ENCODE results near the gene TNS3. TPM values are rescaled to one million over a fixed set of nuclear protein-coding genes. Genes with fewer than 3 reads are reported as not detected.

TNS3 gene
- total and polyA plus RNA-seq, 9 of the 15 experiments (the other 6 are each of a cell fraction or from before 2014, with no cell fraction given) = 0.20 TPM; not detected in 8

- Histone ChIP-seq H4K20me1 (replicated peaks; ENCODE audit: control insufficient read depth, insufficient read depth, low read length) (0 out of 2 replicates have a peak, but pooled peaks cover 3% of the 10 kb centered on the region), H3K79me2 (ENCODE audit: control insufficient read depth, insufficient read depth, low read length) (no peaks in the 10 kb centered on the region), H3K4me3 (no peak overlapping the region), H3K4me2 (ENCODE audit: insufficient read depth, low read length) (no peak overlapping the region), H2AFZ (ENCODE audit: low read depth, low read length) (no peak overlapping the region), H3K9me1 (ENCODE audit: control insufficient read depth, insufficient read depth, low read length) (no peaks in the 10 kb centered on the region), H3K9me3 (replicated peaks; ENCODE audit: control insufficient read depth, insufficient read depth, low read depth, low read length) (no peaks in the 10 kb centered on the region), H3K9ac (ENCODE audit: insufficient read depth in 1 of 2, low read depth in 2 of 2, low read length in 2 of 2) (no peak overlapping the region), H3K27ac (ENCODE audit: extremely low read depth, low read depth, low read length) (no peak overlapping the region), H3K4me1 (replicated peaks in 1 of 2; ENCODE audit: control insufficient read depth in 2 of 2, insufficient read depth in 2 of 2, low read length in 2 of 2) (peaks cover 0 to 4% of the 10 kb centered on the region in 2 experiments; a peak in 3 of 5 replicates), H3K36me3 (ENCODE audit: control insufficient read depth, insufficient read depth, low read length) (no peaks in the 10 kb centered on the region), H3K27me3 (ENCODE audit: control insufficient read depth in 2 of 2, insufficient read depth in 2 of 2, low read length in 2 of 2) (peaks cover 24 to 63% of the 10 kb centered on the region in 2 experiments)
- FAIRE-seq (no peak), DNase-seq (ENCODE audit: extremely low read depth in 1 of 4, low spot score in 3 of 4) (no peak), ATAC-seq (no peak)
- in situ Hi-C loops (cut with MboI) (no loop called here), intact Hi-C loops (cut with micrococcal nuclease) (no loop called here)
- BruUV-seq (replicated peaks) = no TSS peak
- ChIA-PET CTCF (ENCODE audit: low intra/inter-chr PET ratio) (no interaction called here), POLR2A (no interaction called here)
- TF ChIP-seq SREBF1 (IDR thresholded peaks at IDR 0.05; ENCODE audit: borderline replicate concordance, low read depth, low read length) (no peak), SIN3B (IDR thresholded peaks at IDR 0.05; ENCODE audit: low read depth) (no peak), MYNN (IDR thresholded peaks at IDR 0.05) (no peak), MYNN (CRISPR knock-in tag; IDR thresholded peaks at IDR 0.05) (no peak), ZNF695 (CRISPR knock-in tag; IDR thresholded peaks at IDR 0.05) (no peak), CTBP1 (IDR thresholded peaks at IDR 0.05; ENCODE audit: borderline replicate concordance) (no peak), PREB (CRISPR knock-in tag; IDR thresholded peaks at IDR 0.05) (no peak), ZNF668 (CRISPR knock-in tag; IDR thresholded peaks at IDR 0.05) (no peak), KDM4B (IDR thresholded peaks at IDR 0.05; ENCODE audit: borderline replicate concordance in 2 of 2, low read depth in 1 of 2) (no peak), NONO (IDR thresholded peaks at IDR 0.05; ENCODE audit: low read depth in 2 of 2, low read length in 1 of 2) (no peak), THRB (CRISPR knock-in tag; conservative IDR thresholded peaks at IDR 0.05) (no peak), TEAD4 (IDR thresholded peaks at IDR 0.05; ENCODE audit: low read length) (no peak), TEAD4 (CRISPR knock-in tag; IDR thresholded peaks at IDR 0.05; ENCODE audit: borderline replicate concordance) (no peak), ZNF232 (CRISPR knock-in tag; IDR thresholded peaks at IDR 0.05) (no peak), HNRNPLL (IDR thresholded peaks at IDR 0.05; ENCODE audit: low read depth, low read length, poor library complexity, severe bottlenecking) (no peak), ZNF778 (CRISPR knock-in tag; IDR thresholded peaks at IDR 0.05) (no peak), LARP7 (IDR thresholded peaks at IDR 0.05) (no peak), THRAP3 (IDR thresholded peaks at IDR 0.05; ENCODE audit: borderline replicate concordance) (no peak), SETDB1 (IDR thresholded peaks at IDR 0.05; ENCODE audit: low read length) (no peak)
- WGBS (ENCODE audit: insufficient coverage, low coverage, missing lambda C conversion rate) = 0% methylated on average over 10 of the region's 10 CpGs
Measured at GRCh38 chr7:47376991-47377616, 204.8 kb downstream of the TNS3 start.
